MM.1S (cell line): ENCODE data around the gene ZNF618.

ENCODE experiments used
- CTCF ChIP-seq: fragments of 300-600 bp; sonication (generic); IDR thresholded peaks from 2 replicates; pipeline ENCODE4 v1.5.1; 2016; ENCODE audit warnings: antibody characterized with exemption, low read length, mixed read lengths
- EZH2 ChIP-seq: fragments of 300-600 bp; sonication (generic); optimal IDR thresholded peaks from 2 replicates; pipeline ENCODE3; 2017; ENCODE audit warnings: low read depth, mild to moderate bottlenecking, antibody characterized with exemption, low read length, mixed read lengths
- EZH2phosphoT487 ChIP-seq: fragments of 300-600 bp; sonication (generic); IDR thresholded peaks from 2 replicates; pipeline ENCODE4 v1.6.1; 2018; ENCODE audit warnings: antibody characterized with exemption, low read length

- TF ChIP-seq CTCF (no peak), EZH2phosphoT487 (no peak), EZH2 (no peak)
Measured at GRCh38 chr9:113898596-113898995, 22.5 kb downstream of the ZNF618 start.
